Lung microvascular endothelial cell (primary cell): ENCODE results near the gene PTPN11. TPM values are rescaled to one million over a fixed set of nuclear protein-coding genes. Genes with fewer than 3 reads are reported as not detected.
"Not testable (repeated sequence)": the region's sequence is repeated elsewhere in the genome, so short reads cannot be mapped to it uniquely, and the experiment has no call there.

Source experiments
- DNase-seq, 2 donors: peaks; one replicate each; pipeline versions ENCODE4 v3.0.0 to v3.0.0-alpha.2; 2010; ENCODE audit warnings: low read depth in 2 of 2
- total RNA-seq: library from RNA; depleted of rRNA; stranded (reverse); fragments of >200 nt; gene quantifications from 2 replicates; pipeline ENCODE4 v1.2.1, GENCODE V29; 2014

PTPN11 gene
- total RNA-seq, 1 donor from 2014 or later: 60.3 TPM

DNA sequence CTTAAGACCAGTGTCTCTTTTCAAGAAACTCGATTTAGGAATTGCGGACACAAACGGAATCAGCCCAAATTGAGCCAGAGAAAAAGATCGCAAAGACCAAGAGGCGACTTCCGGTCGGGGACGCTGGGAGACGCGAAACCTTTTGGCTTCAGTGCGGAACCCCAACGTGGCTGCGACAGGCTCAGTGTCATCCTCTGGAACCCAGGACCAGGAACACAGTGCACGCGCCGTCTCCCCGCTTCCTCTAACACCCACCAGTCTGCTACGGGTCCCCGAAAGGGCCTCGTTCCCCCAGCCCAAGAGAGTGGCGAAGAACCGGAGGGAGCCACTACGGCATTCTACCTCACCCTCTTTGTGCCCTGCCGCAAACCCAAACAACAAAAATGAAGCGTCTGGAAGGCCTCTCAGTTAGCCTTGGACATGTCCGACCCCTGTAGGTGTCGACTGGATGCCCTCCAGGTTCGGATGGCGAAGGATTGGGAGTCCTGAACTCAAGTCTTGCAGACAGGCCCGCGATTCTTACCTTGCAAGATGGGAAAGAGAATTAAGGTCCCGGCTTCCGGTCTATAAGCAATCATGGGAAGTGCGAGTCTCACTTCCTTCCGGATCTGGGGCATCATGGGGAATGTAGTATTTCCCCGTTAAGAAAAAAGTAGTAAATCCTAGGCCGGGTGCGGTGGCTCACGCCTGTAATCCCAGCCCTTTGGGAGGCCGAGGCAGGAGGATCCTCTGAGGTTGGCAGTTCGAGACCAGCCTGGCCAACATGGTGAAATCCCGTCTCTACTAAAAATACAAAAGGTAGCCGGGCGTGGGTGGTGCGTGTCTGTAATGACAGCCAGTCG is 9.5 kb upstream of the PTPN11 start, which contains the start of gene RPL6:
TSS of gene RPL6 (minus strand) at position 542 of the 842 bp plus-strand sequence. CDS start 949 bp downstream, outside the sequence.
- peak; percentile 90 to 97 for DNase-seq

DNA sequence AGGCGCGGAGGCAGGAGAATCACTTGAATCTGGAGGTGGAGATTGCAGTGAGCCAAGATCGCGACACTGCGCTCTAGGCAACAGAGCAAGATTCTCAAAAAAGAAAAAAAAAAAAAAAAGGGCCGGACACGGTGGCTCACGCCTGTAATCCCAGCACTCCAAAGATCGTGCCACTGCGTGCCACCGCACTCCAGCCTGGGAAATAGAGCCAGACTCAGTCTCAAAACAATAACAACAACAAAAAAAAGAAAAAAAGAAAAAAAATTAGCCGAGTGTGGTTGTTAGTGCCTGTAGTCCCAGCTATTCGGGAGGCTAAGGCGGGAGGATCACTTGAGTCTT is 8.9 kb upstream of the PTPN11 start:
- DNase-seq: no peak

- DNase-seq: peak in 1 of 2 donors; percentile 83
Measured at GRCh38 chr12:112413855-112414625, 4.7 kb upstream of the PTPN11 start.

- DNase-seq: not testable (repeated sequence)
Measured at GRCh38 chr12:112415457-112415856, 3.3 kb upstream of the PTPN11 start.

- DNase-seq: no peak
Measured at GRCh38 chr12:112418273-112418607, 507 bp upstream of the PTPN11 start.

GRCh38 chr12:112419297-112420133 is 768 bp downstream of the PTPN11 start:
- peak; percentile 75 to 85 for DNase-seq

DNA sequence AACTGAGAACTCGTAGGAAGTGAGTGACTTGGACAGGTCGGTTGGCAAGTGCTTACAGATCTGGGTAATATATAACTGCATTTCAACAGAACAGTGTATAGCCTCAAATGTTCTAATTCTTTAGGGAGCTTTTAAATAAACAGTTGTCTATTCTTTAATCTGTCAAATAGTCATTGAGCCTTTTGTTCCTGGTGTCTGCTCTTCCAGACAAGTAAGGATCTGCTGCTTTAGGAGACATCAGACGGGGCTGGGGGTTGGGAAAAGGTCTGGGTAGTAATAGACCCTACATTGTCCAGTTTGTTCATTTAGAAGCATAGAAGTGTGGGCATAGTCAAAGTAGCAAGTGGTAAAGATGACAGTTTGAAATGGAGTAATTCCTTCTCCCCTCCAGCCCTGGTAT is 2.0 kb downstream of the PTPN11 start:
- DNase-seq: no peak

GRCh38 chr12:112421363-112421762 is 2.6 kb downstream of the PTPN11 start:
- DNase-seq: no peak

DNA sequence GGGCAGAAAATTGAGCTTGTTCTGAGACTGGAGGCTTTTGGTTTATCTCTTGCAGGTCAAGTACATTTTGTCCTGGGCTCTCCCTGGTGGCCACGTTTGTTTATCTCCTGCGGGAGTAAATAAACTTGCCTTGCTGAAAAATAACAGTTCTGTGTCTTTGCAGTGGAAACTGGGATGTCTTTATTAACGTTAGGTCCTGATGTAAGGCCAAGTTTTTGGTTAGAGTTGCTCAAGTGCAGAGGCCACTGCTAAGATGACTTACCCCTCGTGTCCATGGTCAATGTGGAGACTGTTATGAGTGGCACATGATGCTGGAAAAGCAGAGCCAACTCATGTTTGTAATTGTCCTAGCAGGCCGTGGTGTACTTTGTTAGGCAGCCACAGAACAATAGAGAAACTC is 3.8 kb downstream of the PTPN11 start:
- DNase-seq: peak; percentile 16 to 28

- DNase-seq: no peak
Measured at GRCh38 chr12:112424126-112424525, 5.4 kb downstream of the PTPN11 start.

- DNase-seq: no peak
Measured at GRCh38 chr12:112425582-112426382, 7.0 kb downstream of the PTPN11 start.

GRCh38 chr12:112427760-112428159 is 9.0 kb downstream of the PTPN11 start:
- DNase-seq: no peak

DNA sequence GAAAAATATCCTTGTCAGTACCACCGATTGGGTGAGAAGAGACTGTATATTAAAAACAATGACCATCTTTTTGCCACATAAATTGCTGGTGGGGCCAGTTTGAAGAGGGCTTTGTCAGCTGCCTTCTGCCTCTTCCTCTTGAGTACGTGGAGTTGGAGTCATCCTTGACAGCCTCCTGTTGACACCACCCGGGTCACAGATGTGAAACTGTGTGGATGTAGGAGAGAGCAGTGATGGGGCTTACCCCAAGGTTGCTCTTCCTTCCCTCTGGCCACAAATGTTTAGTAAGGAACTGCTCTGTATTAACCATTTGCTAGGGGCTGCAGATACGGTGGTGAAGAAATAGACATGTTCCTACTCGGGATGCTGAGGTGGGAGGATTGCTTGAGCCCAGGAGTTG is 12.2 kb downstream of the PTPN11 start:
- peak in 1 of 2 donors; percentile 7 for DNase-seq

- DNase-seq: peak in 1 of 2 donors; percentile 25
Measured at GRCh38 chr12:112431965-112432364, 13.2 kb downstream of the PTPN11 start.

GRCh38 chr12:112433551-112433950 is 14.8 kb downstream of the PTPN11 start:
- no peak for DNase-seq

DNA sequence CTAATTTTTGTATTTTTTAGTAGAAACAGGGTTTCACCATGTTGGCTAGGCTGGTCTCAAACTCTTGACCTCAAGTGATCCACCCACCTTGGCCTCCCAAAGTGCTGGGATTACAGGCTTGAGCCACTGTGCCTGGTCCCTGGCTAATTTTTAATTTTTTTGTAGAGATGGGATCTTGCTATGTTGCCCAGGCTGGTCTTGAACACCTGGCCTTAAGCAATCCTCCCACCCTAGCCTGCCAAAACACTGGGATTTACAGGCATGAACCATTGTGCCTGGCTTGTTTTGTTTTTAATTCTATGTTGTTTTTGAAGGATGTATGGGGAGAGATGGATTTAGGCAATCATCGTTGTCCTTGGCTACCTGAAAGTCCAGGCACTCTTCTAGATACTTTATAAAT is 19.9 kb downstream of the PTPN11 start:
- not testable (repeated sequence) for DNase-seq

- no peak for DNase-seq
Measured at GRCh38 chr12:112439769-112440168, 21.0 kb downstream of the PTPN11 start.

DNA sequence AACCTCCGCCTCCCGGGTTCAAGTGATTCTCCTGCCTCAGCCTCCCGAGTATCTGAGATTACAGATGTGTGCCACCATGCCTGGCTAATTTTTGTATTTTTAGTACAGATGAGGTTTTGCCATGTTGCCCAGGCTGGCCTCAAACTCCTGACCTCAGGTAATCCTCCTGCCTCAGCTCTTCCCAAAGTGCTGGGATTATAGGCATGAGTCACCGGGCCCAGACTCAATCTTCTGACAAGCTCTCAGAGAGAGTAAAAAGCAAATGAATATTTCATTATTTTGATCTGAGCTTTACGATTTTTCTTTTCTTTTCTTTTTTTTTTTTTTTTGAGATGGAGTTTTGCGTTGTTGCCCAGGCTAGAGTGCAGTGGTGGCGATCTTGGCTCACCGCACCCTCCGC is 21.9 kb downstream of the PTPN11 start:
- not testable (repeated sequence) for DNase-seq

DNA sequence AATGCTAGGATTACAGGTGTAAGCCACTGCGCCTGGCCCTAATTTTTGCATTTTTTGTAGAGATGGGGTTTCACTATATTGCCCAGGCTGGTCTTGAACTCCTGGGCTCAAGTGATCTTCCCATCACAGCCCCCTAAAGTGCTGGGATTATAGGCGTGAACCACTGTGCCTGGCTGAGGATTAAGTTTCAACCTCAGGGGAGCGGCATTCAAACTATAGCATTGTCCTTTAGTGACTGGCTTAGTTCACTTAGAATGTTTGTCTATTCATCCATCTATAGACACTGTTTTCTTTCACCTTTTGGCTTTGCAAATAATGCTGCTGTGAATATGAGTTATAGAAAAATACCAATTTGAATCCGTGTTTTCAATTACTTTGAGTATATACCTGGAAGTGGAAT is 25.2 kb downstream of the PTPN11 start:
- DNase-seq: no peak

- no peak for DNase-seq
Measured at GRCh38 chr12:112446008-112446725, 27.4 kb downstream of the PTPN11 start.
